C4-2B (cell line): Measurements from ENCODE around the gene ECE1.

Source experiments
- H3K27ac ChIP-seq: fragments of 450-650 bp; 2 replicates; pipeline ENCODE4 v1.5.1; 2017
- ZFX ChIP-seq: fragments of 450-650 bp; IDR thresholded peaks from 2 replicates; pipeline ENCODE4 v1.6.1; 2017
- TF ChIP-seq, protein P1 (sequence below): fragments of 450-650 bp; conservative IDR thresholded peaks from 2 replicates; pipeline ENCODE4 v1.5.1; 2017; ENCODE audit warnings: mild to moderate bottlenecking

Gene ECE1

GRCh38 chr1:21263052-21263429 lies 27.2 kb downstream of the ECE1 start:
- H3K27ac ChIP-seq, result no peak overlapping the region
- TF ChIP-seq ZFX, result no peak
- TF ChIP-seq, protein P1, sequence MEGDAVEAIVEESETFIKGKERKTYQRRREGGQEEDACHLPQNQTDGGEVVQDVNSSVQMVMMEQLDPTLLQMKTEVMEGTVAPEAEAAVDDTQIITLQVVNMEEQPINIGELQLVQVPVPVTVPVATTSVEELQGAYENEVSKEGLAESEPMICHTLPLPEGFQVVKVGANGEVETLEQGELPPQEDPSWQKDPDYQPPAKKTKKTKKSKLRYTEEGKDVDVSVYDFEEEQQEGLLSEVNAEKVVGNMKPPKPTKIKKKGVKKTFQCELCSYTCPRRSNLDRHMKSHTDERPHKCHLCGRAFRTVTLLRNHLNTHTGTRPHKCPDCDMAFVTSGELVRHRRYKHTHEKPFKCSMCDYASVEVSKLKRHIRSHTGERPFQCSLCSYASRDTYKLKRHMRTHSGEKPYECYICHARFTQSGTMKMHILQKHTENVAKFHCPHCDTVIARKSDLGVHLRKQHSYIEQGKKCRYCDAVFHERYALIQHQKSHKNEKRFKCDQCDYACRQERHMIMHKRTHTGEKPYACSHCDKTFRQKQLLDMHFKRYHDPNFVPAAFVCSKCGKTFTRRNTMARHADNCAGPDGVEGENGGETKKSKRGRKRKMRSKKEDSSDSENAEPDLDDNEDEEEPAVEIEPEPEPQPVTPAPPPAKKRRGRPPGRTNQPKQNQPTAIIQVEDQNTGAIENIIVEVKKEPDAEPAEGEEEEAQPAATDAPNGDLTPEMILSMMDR, result no peak

- TF ChIP-seq, protein P1, result no peak
- no peak for TF ChIP-seq ZFX
- no peak overlapping the region for H3K27ac ChIP-seq
These were observed 27.8 kb downstream of the ECE1 start for GRCh38 chr1:21262293-21263051.

DNA sequence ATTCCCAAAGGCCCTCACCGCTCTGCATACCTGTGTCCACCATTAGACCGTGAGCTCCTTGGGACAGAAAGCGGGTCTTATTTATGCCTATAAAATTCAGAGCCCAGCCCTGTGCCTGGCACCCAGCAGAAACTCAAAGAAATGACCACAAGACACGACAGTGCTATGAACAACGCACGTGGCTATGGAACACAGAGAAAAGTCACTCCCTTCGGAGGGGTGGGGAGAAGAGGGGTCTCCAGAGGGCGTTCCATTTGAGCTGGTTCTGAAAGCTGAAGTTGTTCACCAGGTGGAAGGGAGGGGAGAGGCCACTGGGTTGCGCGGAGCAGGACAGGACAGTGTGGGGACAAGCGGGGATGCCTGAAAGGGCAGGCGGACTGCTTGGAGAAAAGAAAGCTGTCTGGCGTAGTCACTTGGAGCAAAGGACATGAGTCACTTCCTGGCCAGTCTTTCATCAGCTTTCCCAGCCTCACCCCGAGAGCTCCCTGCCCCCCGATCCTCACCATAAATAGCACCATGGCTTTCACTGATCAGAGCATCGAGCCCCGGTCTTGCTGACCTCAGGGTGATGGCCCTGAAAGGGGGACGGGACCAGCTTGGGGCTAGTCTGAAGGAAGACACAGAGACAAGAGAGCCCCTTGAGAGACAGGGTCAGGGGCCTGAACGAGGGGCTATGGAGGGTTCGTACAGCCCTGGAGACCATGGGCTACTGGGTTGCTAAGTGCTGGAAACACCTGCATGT lies 28.5 kb downstream of the ECE1 start:
- TF ChIP-seq, protein P1, result no peak
- no peak for TF ChIP-seq ZFX
- H3K27ac ChIP-seq, result no peak overlapping the region

DNA sequence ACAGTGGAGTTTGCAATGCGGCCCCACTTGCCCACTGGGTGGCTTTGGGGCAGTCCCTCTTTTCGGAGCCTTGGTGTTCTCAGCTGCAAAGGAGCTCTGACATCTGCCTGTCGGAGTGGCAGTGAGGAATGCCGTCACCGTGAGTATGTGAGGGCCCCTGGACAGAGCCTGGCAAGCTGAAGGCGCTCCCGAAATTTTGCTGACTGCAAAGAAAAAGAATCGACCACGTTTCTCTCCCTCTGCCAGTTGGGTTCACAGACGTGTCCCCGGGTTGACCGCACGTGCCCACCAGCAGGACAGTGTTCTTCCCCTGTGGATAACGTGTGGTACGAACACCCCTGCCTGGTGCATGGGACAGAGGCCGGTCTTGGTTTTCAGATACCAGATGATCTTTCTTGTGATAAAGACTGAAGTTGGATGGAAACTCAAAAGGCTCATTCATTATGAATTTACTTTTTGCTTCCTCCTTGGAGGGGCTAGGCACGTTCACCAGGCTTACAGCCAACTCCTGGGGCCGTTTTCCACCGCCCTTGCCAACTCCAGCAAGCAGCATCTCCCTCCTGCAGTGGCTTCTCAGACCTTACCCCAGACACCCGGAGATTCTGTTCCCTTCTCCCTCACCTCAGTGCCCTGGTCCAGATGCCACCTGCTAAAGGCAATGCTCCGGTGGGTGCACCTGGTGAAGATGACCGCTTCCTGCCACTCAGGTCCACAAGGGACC lies 29.7 kb downstream of the ECE1 start:
- TF ChIP-seq ZFX, result no peak
- TF ChIP-seq, protein P1, result no peak
- no peak overlapping the region for H3K27ac ChIP-seq

DNA sequence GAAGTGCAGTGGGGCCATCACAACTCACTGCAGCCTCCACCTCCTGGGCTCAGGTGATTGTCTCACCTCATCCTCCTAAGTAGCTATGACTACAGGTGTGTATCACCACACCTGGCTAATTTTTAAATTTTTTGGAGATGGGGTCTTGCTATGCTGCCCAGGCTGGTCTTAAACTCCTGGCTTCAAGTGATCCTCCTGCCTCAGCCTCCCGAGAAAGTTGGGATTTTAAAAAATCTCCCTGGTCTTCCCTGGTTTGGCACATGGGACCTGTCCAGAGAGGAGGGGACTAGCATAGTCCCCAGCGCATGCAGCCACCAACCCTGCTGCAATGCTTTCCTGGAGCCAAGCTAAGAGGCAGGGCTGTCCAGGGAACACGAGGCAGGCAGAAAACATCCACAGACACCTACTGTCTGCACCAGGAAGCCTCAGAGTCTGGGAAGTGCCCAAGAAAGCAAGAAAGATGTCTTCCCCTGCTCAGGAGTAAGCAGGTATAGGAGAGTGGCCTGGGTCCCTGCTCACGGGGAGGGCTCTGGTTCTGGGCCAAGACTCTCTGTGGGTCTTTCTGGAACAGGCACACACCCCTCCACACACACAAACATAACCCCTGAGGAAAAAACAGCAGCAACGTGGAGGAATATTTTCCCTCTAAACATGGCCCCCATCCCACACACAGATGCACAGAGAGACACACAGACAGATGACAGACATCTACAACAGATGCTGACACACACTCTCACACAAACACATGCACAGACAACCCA lies 30.8 kb downstream of the ECE1 start:
- TF ChIP-seq, protein P1, result no peak
- no peak for TF ChIP-seq ZFX
- H3K27ac ChIP-seq, result no peak overlapping the region

DNA sequence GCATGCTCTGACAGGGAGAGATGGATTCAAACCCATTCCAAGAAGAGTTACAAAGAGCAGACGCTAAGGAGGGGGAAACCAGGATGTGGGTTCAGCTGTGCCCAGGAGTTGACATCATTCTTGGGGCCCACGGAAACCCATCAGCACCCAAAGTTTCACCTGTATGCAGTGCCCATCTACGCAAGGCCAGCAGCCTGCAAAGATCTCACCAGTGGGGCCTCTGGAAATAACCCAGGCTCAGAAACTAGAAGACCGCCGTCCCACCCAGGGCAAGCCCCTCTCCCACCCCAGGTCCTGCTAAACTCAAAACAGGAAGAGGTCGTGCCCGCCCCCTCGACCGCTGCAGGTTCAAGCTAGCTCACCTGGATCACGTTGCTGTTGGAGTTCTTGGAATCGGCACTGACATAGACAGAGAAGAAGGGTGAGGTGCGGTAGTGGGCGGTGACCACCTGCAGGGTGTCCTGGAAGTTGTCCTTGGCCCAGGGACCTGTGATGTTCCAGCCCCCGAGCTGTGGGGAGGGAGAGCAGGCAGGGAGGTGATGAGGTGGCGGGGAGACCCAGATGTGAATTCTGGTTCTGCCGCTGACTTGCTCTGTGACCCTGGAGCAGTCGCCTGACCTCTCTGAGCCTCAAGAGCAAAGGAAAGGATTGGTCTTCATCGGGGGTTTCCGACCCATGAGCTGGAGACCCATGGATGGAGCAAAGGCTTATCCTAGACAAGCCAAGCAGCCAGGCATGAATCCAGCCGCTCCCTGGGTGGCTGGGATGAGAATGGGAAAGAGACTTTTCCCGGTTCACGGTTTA lies 31.7 kb downstream of the ECE1 start:
- TF ChIP-seq, protein P1, result no peak
- TF ChIP-seq ZFX, result no peak
- no peak overlapping the region for H3K27ac ChIP-seq
